HTR-8/SVneo (cell line): ENCODE results near the gene ADAMTSL3.
"Not testable (repeated sequence)": the region's sequence is repeated elsewhere in the genome, so short reads cannot be mapped to it uniquely, and the experiment has no call there.

ENCODE experiments used
- DNase-seq: peaks from one replicate; pipeline ENCODE4 v3.0.0; 2011; ENCODE audit warnings: low spot score, mixed read lengths; ENCODE audit not compliant: insufficient read length
- FAIRE-seq: peaks from 2 replicates; lab custom pipeline; 2011; peaks lifted over from hg19 to GRCh38; lab: Jason Lieb, UNC

ADAMTSL3 gene

GRCh38 chr15:83695901-83696425 is 42.0 kb downstream of the ADAMTSL3 start:
- DNase-seq (no peak), FAIRE-seq (no peak)

DNA sequence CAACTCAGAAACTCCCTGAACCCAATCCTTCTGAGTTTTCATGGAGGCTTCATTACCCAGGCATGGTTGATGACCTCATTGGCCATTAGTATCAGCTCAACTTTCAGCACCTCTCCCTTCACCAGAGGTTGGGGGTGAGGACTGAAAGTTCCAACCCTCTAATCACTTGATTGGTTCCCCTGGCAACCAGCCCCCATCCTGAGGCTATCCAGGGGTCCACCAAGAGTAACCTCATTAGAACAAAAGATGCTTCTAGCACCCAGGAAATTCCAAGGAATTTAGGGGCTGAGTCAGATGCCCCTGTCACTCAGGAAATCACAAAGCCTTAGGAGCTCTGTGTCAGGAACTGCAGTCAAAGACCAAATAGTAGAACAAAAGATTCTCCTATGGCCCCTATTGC is 43.8 kb downstream of the ADAMTSL3 start:
- DNase-seq: no peak

GRCh38 chr15:83698294-83698693 is 44.4 kb downstream of the ADAMTSL3 start:
- DNase-seq (peak; percentile 10), FAIRE-seq (no peak)

More for the DNA sequence above, 43.8 kb downstream of the ADAMTSL3 start:
- no peak for FAIRE-seq

DNA sequence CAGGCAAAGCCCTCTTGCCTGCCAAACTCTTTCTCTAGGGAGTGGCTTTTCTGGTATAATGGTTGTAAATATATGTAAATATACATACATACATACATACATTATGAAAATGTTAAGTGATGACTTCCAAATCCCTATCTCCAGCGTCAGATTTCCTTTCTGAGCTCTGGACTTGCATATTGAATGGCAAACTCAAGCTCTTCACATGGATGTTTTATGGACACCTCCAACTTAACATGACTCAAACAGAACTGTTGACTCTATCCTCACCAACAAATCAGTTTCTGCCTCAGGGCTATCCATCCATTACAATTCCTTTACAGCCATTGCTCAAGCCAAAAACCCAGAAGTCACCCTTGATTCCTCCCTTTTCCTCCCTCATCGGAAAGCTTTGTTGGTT is 45.1 kb downstream of the ADAMTSL3 start:
- no peak for FAIRE-seq
- no peak for DNase-seq

DNA sequence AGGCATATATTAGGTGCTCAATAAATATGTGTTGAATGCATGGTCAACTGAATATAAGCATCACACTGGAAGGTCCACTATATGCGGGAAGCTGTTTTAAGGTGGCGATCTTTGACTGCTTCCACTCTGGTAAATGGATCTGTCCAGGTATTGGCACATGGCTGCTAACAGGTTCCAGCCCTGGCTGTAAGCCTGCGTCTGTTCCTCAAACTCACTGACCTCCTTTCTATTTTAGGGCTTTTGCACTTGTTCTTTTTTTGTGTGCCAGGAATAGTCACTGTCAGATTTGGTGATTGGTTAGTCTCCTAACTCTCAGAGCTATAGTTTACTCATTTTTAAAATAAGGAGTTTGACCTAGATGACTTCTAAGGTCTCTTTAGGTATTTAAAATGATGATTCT is 46.2 kb downstream of the ADAMTSL3 start:
- DNase-seq: no peak
- no peak for FAIRE-seq

GRCh38 chr15:83702314-83702713 is 48.4 kb downstream of the ADAMTSL3 start:
- DNase-seq, FAIRE-seq: not testable (repeated sequence)

DNA sequence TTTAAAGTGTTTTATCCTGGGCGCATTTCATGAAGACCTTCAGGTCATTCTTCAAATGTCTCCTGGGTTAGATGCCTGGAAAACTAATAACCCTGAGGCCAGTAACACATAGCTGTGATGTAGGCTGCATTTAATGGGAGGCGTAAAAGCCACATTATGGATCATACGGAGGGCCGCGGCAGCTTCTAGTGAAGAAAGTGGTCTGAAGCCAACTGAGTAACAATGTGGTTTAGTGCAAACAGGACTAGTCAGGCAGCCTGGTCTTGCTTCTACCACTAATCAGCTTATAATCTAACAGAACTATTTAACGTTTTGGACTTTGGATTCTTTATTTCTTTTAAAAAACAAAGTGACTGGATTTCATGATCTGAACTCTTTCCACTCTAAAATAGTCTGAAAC is 54.4 kb downstream of the ADAMTSL3 start:
- DNase-seq (no peak), FAIRE-seq (no peak)

- DNase-seq (no peak), FAIRE-seq (no peak)
Measured at GRCh38 chr15:83709241-83709640, 55.3 kb downstream of the ADAMTSL3 start.

DNA sequence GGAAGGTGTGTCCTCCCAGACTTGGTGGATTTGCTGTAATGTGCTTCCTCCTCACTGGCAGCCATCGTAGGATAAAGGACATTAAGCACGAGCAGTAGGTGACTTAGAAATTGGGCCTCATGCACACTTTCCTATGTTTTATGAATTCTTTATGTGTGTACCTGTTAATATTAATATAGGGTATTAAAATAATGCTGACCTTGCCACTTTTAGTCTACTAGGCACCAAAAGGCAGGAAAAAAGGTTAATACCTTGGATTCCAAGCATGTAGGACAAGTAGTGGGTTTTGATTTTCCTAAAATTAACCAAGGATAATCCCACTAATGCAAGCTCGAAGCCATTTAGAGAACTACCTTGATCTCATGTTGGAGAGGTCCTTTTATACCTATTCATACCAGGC is 55.9 kb downstream of the ADAMTSL3 start:
- DNase-seq (no peak), FAIRE-seq (no peak)

- FAIRE-seq: no peak
- DNase-seq: no peak
Measured at GRCh38 chr15:83710452-83710851, 56.5 kb downstream of the ADAMTSL3 start.

DNA sequence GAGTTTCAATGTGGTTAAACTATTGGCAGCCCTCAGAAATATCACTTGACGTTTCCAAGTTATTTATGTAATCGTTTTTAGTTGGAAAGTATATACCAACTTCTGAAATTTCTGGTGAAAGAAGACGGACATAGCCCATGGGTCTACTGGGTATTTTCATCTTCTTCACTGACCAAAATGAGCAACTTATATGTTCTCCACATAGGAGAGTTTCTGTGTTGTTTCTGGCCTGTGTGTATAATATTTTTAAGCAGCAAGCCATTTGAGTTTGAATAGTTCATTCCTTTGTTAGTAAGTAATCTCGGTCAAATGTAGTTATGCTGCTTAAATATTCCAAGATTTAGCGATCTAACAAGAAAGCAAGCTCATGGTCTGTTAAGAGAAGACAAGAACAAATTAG is 57.3 kb downstream of the ADAMTSL3 start:
- no peak for DNase-seq
- no peak for FAIRE-seq

- no peak for DNase-seq
- no peak for FAIRE-seq
Measured at GRCh38 chr15:83713242-83713641, 59.3 kb downstream of the ADAMTSL3 start.

DNA sequence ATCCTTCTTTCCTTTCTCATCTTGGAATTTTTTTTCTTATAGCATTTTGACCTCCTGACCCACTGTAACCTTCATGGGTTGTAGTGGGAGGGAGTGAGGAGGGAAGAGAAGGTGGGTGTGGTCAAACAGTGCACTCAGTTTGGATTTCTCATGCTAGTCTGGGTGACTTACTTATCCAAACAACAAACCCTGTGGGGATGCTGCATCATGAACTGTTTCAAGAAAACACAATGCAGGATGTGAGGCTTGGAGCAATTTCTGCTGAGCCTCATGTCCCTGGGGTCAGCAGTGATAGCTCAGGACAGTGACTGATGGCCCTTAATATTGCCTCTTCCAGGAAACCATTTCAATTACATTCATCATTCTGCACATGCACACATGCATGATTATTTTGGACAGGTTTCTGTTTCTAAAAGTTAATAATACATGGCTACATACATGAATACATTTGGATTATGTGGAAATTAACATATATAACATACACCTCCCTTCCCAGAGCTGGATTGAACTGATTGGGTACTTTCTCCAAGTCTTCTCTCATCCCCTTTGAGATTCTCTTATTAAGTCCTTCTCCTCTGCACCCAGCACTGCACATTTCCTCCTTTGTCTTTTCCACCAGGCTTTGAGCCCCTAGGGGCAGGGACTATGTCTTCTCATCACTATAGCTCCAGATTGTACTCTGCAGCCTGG is 61.2 kb downstream of the ADAMTSL3 start:
- no peak for DNase-seq
- FAIRE-seq: no peak

- no peak for FAIRE-seq
Measured at GRCh38 chr15:83716605-83717004, 62.7 kb downstream of the ADAMTSL3 start.

GRCh38 chr15:83717010-83717409 is 63.1 kb downstream of the ADAMTSL3 start:
- no peak for DNase-seq
- FAIRE-seq: no peak

More at GRCh38 chr15:83716605-83717004, 62.7 kb downstream of the ADAMTSL3 start:
- DNase-seq: no peak

GRCh38 chr15:83720468-83720867 is 66.5 kb downstream of the ADAMTSL3 start:
- DNase-seq (no peak), FAIRE-seq (no peak)

- DNase-seq (no peak), FAIRE-seq (no peak)
Measured at GRCh38 chr15:83721031-83721430, 67.1 kb downstream of the ADAMTSL3 start.

DNA sequence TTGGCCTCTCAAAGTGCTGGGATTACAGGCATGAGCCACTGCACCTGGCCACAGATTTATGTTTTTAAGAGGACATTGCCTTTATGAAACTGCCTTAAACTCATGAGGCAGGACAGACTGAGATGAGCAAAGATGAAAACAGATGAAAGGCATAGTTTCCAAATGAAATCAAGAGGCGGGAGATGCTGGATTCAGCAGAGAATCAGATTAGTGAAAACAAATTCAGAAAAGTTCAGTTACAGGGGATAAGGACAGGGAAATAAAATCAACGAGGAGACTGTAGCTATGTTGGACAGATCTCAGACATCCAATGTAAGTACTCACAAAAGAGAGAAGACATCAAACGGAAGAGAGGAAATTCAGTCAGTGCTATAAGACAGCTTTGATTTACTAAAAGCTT is 68.1 kb downstream of the ADAMTSL3 start:
- FAIRE-seq: no peak

GRCh38 chr15:83723216-83723615 is 69.3 kb downstream of the ADAMTSL3 start:
- no peak for DNase-seq
- FAIRE-seq: no peak

More for the DNA sequence above, 68.1 kb downstream of the ADAMTSL3 start:
- DNase-seq: no peak

GRCh38 chr15:83732196-83732595 is 78.3 kb downstream of the ADAMTSL3 start:
- FAIRE-seq (no peak), DNase-seq (no peak)

DNA sequence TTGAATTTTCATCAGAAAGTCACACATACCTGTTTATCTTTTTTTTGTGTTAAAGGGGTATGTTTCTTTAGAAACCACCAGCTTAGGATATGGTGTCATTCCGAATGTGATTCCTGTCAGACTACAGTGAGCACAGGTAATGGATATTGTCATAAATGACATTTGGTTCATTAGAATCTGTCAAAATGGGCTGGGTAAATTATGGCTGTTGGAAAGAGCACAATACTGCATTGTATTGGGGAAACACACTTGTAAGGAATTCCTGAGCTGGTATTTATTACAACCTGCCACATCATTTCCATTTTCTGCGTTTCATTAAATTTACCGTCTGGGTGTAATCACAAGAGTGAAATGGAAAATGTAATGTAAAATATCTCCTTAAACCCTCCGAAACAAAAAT is 78.8 kb downstream of the ADAMTSL3 start:
- no peak for FAIRE-seq
- DNase-seq: no peak

- DNase-seq (no peak), FAIRE-seq (no peak)
Measured at GRCh38 chr15:83733206-83733605, 79.3 kb downstream of the ADAMTSL3 start.
